Sciatic nerve (tissue), 2 donors: ENCODE measurements around the gene CEP85. TPM values are rescaled to one million over a fixed set of nuclear protein-coding genes. Genes with fewer than 3 reads are reported as not detected.
"Not testable (repeated sequence)": the region's sequence is repeated elsewhere in the genome, so short reads cannot be mapped to it uniquely, and the experiment has no call there.

Experiments
- ATAC-seq: fragments of 200-7000 bp; cut with Tn5 transposase; one replicate; pipeline ENCODE4 v1.9.1; 2020; ENCODE audit warnings: mild to moderate bottlenecking, moderate library complexity
- DNase-seq: peaks from one replicate; pipeline ENCODE4 v3.0.0-alpha.2; 2020; ENCODE audit warnings: low spot score
- intact Hi-C: fragments of 100-400 bp; cut with DNase I; formaldehyde crosslinking; loops from one replicate; pipeline ENCODE4 v1.14.2; 2022
- total RNA-seq: library from RNA; stranded (reverse); fragmentation: NEBNext Ultra II Directional; extraction: Animal tissue kit (Norgen Biotek cat#: 25700); gene quantifications from one replicate; pipeline ENCODE4 v1.2.1, GENCODE V29; 2021
- donor health status: DM: no; HTN: no; CAD: no.
- donor health status: DM: no; HTN: no; CAD: no.

CEP85 gene
- total RNA-seq, 1 donor from 2014 or later, result 17.6 TPM

GRCh38 chr1:26285366-26286063, 51.5 kb downstream of the CEP85 start:
- DNase-seq (no peak), ATAC-seq (no peak)
- intact Hi-C loops, result no loop called here

GRCh38 chr1:26286064-26286416, 52.0 kb downstream of the CEP85 start:
- DNase-seq (no peak), ATAC-seq (no peak)
- intact Hi-C loops, result no loop called here

- DNase-seq (no peak), ATAC-seq (peak; percentile 79)
- intact Hi-C loops, result no loop called here
Observed at GRCh38 chr1:26287033-26287711, 53.2 kb downstream of the CEP85 start.

GRCh38 chr1:26287811-26288210, 53.8 kb downstream of the CEP85 start:
- intact Hi-C loops, result no loop called here
- ATAC-seq (no peak), DNase-seq (no peak)

GRCh38 chr1:26288311-26288941, 54.4 kb downstream of the CEP85 start:
- intact Hi-C loops, result no loop called here
- ATAC-seq, result no peak
- DNase-seq, result no peak

GRCh38 chr1:26289158-26290059, 55.4 kb downstream of the CEP85 start:
- peak; percentile 43 for ATAC-seq
- intact Hi-C loops, result no loop called here

GRCh38 chr1:26290122-26290881, 56.3 kb downstream of the CEP85 start:
- intact Hi-C loops, result no loop called here
- no peak for DNase-seq
- peak; percentile 4 for ATAC-seq

More at GRCh38 chr1:26289158-26290059, 55.4 kb downstream of the CEP85 start:
- DNase-seq, result no peak

GRCh38 chr1:26290882-26291261, 56.9 kb downstream of the CEP85 start:
- no peak for ATAC-seq
- no peak for DNase-seq
- intact Hi-C loops, result no loop called here

- no peak for DNase-seq
- intact Hi-C loops, result no loop called here
- ATAC-seq, result no peak
Observed at GRCh38 chr1:26291433-26291832, 57.4 kb downstream of the CEP85 start.

GRCh38 chr1:26291939-26292338, 57.9 kb downstream of the CEP85 start:
- ATAC-seq (no peak), DNase-seq (no peak)
- intact Hi-C loops, result no loop called here

GRCh38 chr1:26292735-26293134, 58.7 kb downstream of the CEP85 start:
- ATAC-seq, intact Hi-C loops, DNase-seq: not testable (repeated sequence)

- ATAC-seq, result no peak
- intact Hi-C loops, result no loop called here
- DNase-seq, result no peak
Observed at GRCh38 chr1:26293911-26294463, 60.0 kb downstream of the CEP85 start.

- no peak for DNase-seq
- no peak for ATAC-seq
- intact Hi-C loops, result no loop called here
Observed at GRCh38 chr1:26295194-26296138, 61.5 kb downstream of the CEP85 start.

GRCh38 chr1:26296340-26297056, 62.5 kb downstream of the CEP85 start:
- no peak for ATAC-seq
- intact Hi-C loops, result no loop called here
- DNase-seq, result no peak

GRCh38 chr1:26297057-26297790, 63.2 kb downstream of the CEP85 start:
- no peak for ATAC-seq
- no peak for DNase-seq
- intact Hi-C loops, result no loop called here

- intact Hi-C loops, result no loop called here
- DNase-seq (no peak), ATAC-seq (no peak)
Observed at GRCh38 chr1:26297791-26298124, 63.8 kb downstream of the CEP85 start.
